Dendritic cell treated with granulocyte-macrophage colony-stimulating factor and Interleukin-4, amounts not matched to agents 40 ng/mL and 50 ng/mL, for 4 days (primary cell): ENCODE data around the gene SLC51B.
"Not testable (repeated sequence)": the region's sequence is repeated elsewhere in the genome, so short reads cannot be mapped to it uniquely, and the experiment has no call there.

Source experiments
- H3K27ac Mint-ChIP-seq: one replicate; pipeline ENCODE4 v1.8.0; 2022; ENCODE audit warnings: mild to moderate bottlenecking, mixed read lengths
- H3K27me3 Mint-ChIP-seq: one replicate; pipeline ENCODE4 v1.8.0; 2022; ENCODE audit warnings: mild to moderate bottlenecking, mixed read lengths
- H3K36me3 Mint-ChIP-seq: one replicate; pipeline ENCODE4 v1.8.0; 2022; ENCODE audit warnings: low read depth, mixed read lengths
- H3K4me1 Mint-ChIP-seq: one replicate; pipeline ENCODE4 v1.8.0; 2022; ENCODE audit warnings: low read depth, mixed read lengths
- H3K4me3 Mint-ChIP-seq: one replicate; pipeline ENCODE4 v1.8.0; 2022; ENCODE audit warnings: mild to moderate bottlenecking, moderate library complexity, mixed read lengths
- H3K9me3 Mint-ChIP-seq: one replicate; pipeline ENCODE4 v1.8.0; 2022; ENCODE audit warnings: mixed read lengths
- intact Hi-C: fragments of 100-400 bp; cut with micrococcal nuclease; formaldehyde crosslinking; loops from one replicate; pipeline ENCODE4 v1.15.0; 2022

The SLC51B gene

DNA sequence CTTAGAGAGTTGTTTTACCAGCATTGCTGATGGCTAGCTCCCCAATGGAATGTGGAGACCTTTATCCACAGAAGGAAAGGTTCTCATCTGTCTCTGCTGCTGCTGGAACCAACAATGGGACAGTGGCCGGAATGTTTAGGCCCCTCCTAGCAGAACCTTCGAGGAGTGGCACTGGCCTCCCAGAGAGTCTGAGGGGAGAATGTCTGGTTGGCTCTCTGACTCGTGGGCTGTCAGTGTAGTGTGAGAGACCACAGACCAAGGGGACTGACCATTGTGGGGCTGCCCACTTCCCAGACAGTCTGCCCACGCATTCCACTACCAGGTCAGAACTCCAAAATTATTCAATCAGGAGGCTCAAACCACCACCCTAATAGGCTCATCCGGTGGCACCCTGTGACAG, 17.5 kb downstream of the SLC51B start:
- Mint-ChIP-seq H3K36me3 (no peaks in the 10 kb centered on the region), H3K4me1 (peaks cover 13% of the 10 kb centered on the region), H3K4me3 (no peak overlapping the region), H3K27ac (no peak overlapping the region), H3K27me3 (peaks cover 41% of the 10 kb centered on the region), H3K9me3 (no peaks in the 10 kb centered on the region)
- intact Hi-C loops, result no loop called here

DNA sequence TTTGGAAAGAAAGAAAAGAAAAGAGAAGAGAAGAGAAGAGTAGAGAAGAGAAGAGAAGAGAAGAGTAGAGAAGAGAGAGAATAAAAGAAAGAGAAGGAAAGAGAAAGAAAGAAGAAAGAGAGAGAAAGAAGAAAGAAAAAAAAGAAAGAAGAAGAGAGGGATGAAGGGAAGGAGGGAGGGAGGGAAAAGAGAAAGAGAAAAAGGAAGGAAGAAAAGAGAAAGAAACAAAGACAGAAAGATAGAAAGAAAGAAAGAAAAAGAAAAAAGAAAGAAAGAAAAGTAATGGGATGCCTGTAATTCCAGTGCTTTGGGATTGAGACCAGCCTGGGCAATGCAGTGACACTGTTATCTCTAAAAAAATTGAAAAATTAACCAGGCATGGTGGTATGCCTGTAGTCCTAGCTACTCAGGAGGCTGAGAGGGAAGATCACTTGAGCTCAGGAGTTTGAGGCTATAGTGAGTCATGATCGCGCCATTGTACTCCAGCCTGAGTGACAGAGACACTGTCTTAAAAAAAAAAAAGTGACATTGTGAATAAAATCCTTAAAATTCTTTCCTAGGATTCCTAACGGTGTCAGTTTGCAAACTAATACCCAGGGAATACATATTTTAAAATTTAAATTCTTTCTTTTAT, 20.9 kb downstream of the SLC51B start:
- H3K4me3 Mint-ChIP-seq, result no peak overlapping the region
- intact Hi-C loops, result no loop called here

DNA sequence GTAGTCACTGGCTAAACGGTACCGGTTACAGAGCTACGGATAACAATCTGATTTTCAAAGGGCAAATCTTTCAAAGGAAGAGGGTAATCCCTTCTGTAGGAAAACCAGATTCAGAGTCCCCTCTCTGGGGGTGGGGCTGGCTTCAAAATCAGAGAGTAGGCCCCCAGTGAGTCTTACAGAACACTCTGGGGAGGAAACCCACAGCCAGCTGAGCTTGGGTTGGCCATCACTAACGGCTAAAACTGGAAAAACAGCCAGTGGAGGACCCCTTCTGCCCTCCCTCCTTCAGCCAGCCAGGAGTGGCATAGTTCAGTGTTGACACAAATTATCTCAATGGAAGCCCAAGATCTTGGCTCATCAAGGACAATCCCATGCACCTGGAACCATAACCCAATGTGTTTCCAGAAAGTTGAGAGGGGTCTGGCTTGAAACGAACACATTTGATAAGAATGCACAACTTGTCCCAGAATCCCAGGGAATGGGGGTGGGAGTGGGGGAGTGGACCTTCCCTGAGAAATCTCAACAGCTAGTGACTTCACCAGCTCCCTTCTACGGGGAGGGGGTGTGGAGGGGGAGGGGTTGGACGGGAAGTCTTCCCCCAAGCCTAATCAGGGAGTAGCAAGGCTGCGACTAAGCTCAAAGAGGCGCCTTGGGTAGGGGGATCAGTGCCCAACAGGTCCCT, 21.6 kb downstream of the SLC51B start:
- H3K36me3 Mint-ChIP-seq, result no peaks in the 10 kb centered on the region
- no peak overlapping the region for H3K27ac Mint-ChIP-seq
- H3K27me3 Mint-ChIP-seq, result peaks cover 61% of the 10 kb centered on the region
- intact Hi-C loops, result no loop called here
- H3K9me3 Mint-ChIP-seq, result no peaks in the 10 kb centered on the region
- peaks cover 6% of the 10 kb centered on the region for H3K4me1 Mint-ChIP-seq
- no peak overlapping the region for H3K4me3 Mint-ChIP-seq

More for the DNA sequence above, 20.9 kb downstream of the SLC51B start:
- no peaks in the 10 kb centered on the region for H3K36me3 Mint-ChIP-seq
- H3K4me1 Mint-ChIP-seq, result peaks cover 6% of the 10 kb centered on the region
- no peak overlapping the region for H3K27ac Mint-ChIP-seq
- H3K9me3 Mint-ChIP-seq, result no peaks in the 10 kb centered on the region
- peaks cover 57% of the 10 kb centered on the region for H3K27me3 Mint-ChIP-seq

DNA sequence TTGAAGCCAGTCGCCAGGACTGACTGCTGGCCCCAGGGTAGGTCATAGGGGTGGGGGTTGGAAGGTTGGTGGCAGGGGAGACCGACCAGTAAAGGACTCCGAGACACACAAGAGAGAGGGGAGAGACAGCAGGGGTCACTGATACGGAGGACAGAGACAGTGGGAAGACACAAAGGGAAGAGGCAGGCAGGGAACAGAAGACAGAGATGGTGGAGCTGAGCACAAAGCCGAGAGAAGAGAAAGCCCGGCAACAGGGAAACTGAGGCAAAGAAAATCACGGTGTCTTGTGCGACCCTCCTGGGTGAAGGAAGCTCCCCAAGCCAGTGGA, 22.1 kb downstream of the SLC51B start:
- Mint-ChIP-seq H3K9me3 (no peaks in the 10 kb centered on the region), H3K4me3 (no peak overlapping the region), H3K36me3 (no peaks in the 10 kb centered on the region), H3K4me1 (peaks cover 6% of the 10 kb centered on the region), H3K27ac (no peak overlapping the region), H3K27me3 (peaks cover 61% of the 10 kb centered on the region)
- intact Hi-C loops, result no loop called here

DNA sequence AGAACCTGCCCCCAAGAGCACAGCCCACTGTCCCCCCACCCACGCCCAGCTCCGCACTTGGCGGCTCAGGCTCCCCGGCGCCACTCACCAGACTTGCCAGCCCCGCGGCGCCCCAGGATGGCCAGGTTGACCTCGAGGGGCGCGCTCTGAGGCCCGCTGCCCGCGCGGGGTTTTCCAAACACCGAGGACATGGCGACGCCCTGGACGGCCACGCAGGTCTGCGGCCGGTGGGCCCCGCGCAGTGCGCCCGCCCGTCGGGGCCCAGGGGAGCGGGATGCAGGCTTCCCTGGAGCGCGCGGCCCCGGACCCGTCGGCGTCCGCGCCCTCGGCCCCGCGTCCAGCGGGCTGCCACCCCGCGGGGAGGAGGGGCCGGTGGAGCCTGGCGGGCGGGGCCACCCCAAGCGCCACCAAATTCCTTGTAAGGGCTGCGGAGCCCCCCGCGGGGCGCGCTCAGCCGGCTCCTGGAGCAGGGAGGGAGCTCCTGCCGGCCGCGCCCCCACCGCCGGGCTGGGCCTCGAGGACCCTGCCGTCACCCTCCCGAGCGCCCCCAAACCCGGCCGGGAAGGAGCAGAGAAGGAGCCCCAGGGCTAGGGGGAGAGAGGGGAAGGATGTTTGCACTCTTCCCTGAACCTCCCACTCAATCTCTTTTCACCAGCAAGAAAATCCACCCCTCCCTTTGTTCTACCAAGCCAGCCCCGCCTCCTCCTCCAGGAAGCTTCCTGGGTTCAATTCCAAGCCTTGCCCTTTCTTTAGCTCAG, 22.6 kb downstream of the SLC51B start, which contains the start of gene RASL12:
Gene RASL12 (minus strand): TSS at position 347 of the 758 bp plus-strand sequence. CDS start 156 bp downstream, at position 191.
- Mint-ChIP-seq H3K36me3 (no peaks in the 10 kb centered on the region), H3K27me3 (peaks cover 60% of the 10 kb centered on the region), H3K27ac (no peak within 1 kb of the TSS), H3K4me1 (peaks cover 6% of the 10 kb centered on the region), H3K9me3 (no peaks in the 10 kb centered on the region), H3K4me3 (no peak within 1 kb of the TSS)
- intact Hi-C loops, result no loop called here

DNA sequence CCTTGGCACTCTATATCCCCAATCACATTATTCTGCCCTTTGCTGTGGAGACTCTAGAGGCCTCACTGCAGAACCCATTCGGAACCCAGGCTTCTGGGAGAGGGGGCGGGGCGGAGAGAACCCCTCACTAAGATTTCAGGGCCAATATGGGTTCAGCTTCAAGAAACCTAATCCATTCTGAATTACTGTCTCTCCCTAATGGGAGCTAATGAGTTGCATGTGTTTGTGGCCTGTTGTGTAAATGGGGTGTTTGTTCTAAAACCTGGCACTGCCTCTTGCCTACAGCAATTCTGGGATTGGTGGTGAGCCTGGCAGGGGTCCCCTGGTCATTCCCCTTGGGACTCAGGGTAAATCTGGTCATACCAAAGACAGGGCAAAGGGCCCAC, 23.2 kb downstream of the SLC51B start:
- H3K27me3 Mint-ChIP-seq, result peaks cover 56% of the 10 kb centered on the region
- no peaks in the 10 kb centered on the region for H3K9me3 Mint-ChIP-seq
- H3K4me1 Mint-ChIP-seq, result peaks cover 6% of the 10 kb centered on the region
- no peaks in the 10 kb centered on the region for H3K36me3 Mint-ChIP-seq
- H3K27ac Mint-ChIP-seq, result no peak overlapping the region
- no peak overlapping the region for H3K4me3 Mint-ChIP-seq
- intact Hi-C loops, result no loop called here

DNA sequence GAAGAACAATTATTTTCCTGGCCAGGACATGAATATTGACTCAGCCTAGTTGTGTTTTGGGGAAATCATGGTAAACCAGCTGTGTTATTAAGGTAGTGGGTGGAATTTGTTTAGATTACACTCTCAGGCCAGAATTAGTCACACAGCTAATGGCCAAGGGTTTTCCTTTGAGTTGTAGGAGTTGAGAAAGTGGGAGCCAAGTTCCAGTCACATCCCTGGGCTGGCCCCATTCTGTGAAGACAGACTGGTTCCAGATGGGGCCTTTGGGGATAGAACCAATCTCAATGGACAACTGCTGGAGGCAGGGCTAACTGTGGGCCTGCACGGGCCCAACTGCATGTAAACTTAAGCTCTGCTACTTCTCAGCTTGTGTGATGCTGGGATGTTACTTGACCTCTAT, 24.0 kb downstream of the SLC51B start:
- intact Hi-C loops, result no loop called here
- Mint-ChIP-seq H3K4me3 (no peak overlapping the region), H3K4me1 (peaks cover 6% of the 10 kb centered on the region), H3K9me3 (no peaks in the 10 kb centered on the region), H3K36me3 (no peaks in the 10 kb centered on the region), H3K27ac (no peak overlapping the region), H3K27me3 (peaks cover 53% of the 10 kb centered on the region)

DNA sequence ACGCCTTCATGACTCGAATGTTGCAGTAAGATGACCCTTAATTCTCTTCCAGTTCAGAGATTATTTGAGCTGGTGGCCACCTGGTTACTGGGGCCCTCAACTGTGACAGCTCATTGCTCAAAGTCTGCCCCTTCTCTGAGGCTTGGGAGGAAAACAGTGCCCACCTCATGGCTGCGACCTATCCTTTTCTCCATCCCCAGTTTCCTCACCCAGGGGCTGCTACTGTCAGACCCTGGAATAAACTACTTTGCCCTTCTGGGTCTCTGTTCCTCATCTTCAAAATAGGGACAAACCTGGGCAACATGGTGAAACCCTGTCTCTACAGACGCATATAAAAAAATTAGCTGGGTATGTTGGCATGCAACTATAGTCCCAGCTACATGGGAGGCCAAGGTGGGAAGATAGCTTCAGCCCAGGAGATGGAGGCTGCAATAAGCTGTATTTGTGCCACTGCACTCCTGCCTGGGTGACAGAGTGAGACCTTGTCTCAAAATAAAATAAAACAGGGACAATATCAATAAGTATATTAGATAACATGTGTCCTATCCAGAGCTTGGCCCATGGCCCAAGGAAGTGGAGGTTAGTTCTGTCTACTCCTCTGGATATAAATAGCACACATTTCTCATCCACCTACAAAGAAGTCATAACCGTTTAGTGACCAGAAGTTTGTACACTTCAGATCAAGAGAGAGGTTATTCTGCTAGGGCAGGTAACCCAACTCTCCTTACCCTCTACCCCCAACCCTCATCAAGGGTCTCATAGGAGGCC, 24.8 kb downstream of the SLC51B start:
- Mint-ChIP-seq H3K9me3 (no peaks in the 10 kb centered on the region), H3K27me3 (peaks cover 51% of the 10 kb centered on the region), H3K4me1 (peaks cover 6% of the 10 kb centered on the region), H3K27ac (no peak overlapping the region), H3K36me3 (no peaks in the 10 kb centered on the region), H3K4me3 (no peak overlapping the region)
- intact Hi-C loops, result no loop called here

DNA sequence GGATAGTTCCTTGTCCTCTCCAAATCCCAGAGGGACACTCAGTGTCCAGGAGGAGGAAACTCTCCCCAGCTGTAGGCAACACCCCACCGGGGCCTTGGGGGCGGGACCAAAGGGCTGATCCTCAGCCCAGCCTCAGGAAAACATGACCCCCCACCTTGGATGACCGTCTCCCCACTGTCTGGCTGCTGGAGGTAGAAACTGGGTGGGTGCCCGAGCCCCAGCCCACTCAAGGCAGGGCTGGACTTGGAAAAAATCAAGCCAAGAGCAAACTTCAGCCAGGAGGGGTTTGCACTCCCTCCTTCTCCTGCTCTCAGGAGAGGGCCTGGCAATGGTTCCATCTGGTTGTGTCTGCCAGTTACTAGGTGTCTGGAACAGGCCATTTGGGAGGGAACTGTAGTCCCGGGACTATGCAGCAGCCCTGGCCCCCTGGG, 26.2 kb downstream of the SLC51B start:
- Mint-ChIP-seq H3K9me3 (no peaks in the 10 kb centered on the region), H3K4me1 (peaks cover 11% of the 10 kb centered on the region)

DNA sequence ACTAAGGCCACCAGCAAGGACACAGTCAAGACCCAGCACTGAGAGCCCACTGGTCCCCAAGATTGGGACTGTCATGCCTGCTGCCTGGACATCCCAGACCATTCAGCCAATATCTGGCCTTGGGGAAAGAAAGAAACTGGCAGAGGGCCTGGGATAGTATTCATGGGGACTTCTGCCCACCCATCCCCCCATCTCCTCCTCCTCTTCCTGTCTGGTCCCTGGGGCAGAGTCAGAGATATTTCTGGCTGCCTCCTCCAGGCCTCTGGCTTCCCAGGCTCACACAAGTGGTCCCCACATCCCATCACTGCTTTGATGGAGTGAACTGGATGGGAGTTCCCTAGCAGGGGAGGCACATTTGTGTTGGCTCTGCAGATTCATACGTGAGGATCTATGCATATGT, 26.8 kb downstream of the SLC51B start:
- peaks cover 48% of the 10 kb centered on the region for H3K27me3 Mint-ChIP-seq
- intact Hi-C loops, result no loop called here
- no peak overlapping the region for H3K27ac Mint-ChIP-seq
- H3K36me3 Mint-ChIP-seq, result no peaks in the 10 kb centered on the region
- no peaks in the 10 kb centered on the region for H3K9me3 Mint-ChIP-seq
- H3K4me3 Mint-ChIP-seq, result no peak overlapping the region
- peaks cover 10% of the 10 kb centered on the region for H3K4me1 Mint-ChIP-seq

More for the DNA sequence above, 26.2 kb downstream of the SLC51B start:
- no peak overlapping the region for H3K4me3 Mint-ChIP-seq
- intact Hi-C loops, result no loop called here
- H3K27ac Mint-ChIP-seq, result no peak overlapping the region
- no peaks in the 10 kb centered on the region for H3K36me3 Mint-ChIP-seq
- H3K27me3 Mint-ChIP-seq, result peaks cover 48% of the 10 kb centered on the region

DNA sequence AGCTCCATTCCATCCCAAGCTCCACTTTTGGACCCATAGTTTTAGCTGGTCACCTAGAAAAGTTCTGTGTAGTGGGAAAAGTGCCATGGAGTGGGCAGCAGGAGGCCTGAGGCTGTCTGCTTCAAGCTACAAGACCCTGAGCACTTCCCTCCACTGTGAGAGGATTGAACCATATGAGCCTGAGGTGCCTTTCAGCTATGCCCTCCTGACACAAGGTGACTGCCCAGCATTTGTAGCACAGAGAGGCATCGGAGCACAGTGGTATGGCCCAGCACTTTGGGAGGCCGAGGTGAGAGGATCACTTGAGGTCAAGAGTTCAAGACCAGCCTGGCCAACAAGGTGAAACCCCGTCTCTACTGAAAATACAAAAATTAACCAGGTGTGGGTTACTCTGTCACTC, 27.4 kb downstream of the SLC51B start:
- H3K27me3 Mint-ChIP-seq, result peaks cover 48% of the 10 kb centered on the region
- intact Hi-C loops, result no loop called here
- H3K9me3 Mint-ChIP-seq, result no peaks in the 10 kb centered on the region
- no peak overlapping the region for H3K27ac Mint-ChIP-seq
- H3K4me1 Mint-ChIP-seq, result peaks cover 6% of the 10 kb centered on the region
- no peak overlapping the region for H3K4me3 Mint-ChIP-seq
- H3K36me3 Mint-ChIP-seq, result no peaks in the 10 kb centered on the region

DNA sequence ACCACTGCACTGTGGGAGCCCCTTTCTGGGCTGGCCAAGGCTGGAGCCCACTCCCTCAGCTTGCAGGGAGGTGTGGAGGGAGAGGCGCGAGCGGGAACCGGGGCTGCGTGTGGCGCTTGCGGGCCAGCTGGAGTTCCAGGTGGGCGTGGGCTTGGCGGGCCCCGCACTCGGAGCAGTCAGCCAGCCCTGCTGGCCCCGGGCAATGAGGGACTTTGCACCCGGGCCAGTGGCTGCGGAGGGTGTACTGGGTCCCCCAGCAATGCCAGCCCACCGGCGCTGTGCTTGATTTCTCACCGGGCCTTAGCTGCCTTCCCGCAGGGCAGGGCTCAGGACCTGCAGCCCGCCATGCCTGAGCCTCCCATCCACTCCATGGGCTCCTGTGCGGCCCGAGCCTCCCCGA, 29.8 kb downstream of the SLC51B start:
- H3K27ac Mint-ChIP-seq, H3K9me3 Mint-ChIP-seq, H3K36me3 Mint-ChIP-seq, intact Hi-C loops, H3K4me3 Mint-ChIP-seq: not testable (repeated sequence)
- Mint-ChIP-seq H3K4me1 (peaks cover 15% of the 10 kb centered on the region), H3K27me3 (peaks cover 47% of the 10 kb centered on the region)

DNA sequence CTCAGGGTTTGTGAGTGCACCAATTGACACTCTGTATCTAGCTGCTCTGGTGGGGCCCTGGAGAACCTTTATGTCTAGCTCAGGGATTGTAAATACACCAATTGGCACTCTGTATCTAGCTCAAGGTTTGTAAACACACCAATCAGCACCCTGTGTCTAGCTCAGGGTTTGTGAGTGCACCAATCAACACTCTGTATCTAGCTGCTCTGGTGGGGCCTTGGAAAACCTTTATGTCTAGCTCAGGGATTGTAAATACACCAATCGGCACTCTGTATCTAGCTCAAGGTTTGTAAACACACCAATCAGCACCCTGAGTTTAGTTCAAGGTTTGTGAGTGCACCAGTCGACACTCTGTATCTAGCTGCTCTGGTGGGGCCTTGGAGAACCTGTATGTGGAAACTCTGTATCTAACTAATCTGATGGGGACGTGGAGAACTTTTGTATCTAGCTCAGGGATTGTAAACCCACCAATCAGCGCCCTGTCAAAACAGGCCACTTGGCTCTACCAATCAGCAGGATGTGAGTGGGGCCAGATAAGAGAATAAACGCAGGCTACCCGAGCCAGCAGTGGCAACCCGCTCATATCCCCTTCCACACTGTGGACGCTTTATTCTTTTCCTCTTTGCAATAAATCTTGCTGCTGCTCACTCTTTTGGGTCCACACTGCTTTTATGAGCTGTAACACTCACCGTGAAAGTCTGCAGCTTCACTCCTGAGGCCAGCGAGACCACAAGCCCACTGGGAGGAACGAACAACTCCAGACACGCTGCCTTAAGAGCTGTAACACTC, 30.6 kb downstream of the SLC51B start:
- H3K27ac Mint-ChIP-seq, H3K9me3 Mint-ChIP-seq, H3K4me3 Mint-ChIP-seq, H3K36me3 Mint-ChIP-seq, intact Hi-C loops: not testable (repeated sequence)
- Mint-ChIP-seq H3K27me3 (peaks cover 43% of the 10 kb centered on the region), H3K4me1 (peaks cover 15% of the 10 kb centered on the region)
